ENCODE results near the gene NPR1.
A peak's percentile ranks its signal among the peaks of the same experiment; 100 is the strongest.

Gene NPR1

GRCh38 chr1:153687346-153688125, 9.0 kb downstream of the NPR1 start:
- no peak for DNase-seq (ENCODE audit: low read depth)
- H3K4me3 ChIP-seq (ENCODE audit: control insufficient read depth, low read depth, low read length) = no peak overlapping the region
- no peak for TF ChIP-seq CTCF (conservative IDR thresholded peaks at IDR 0.05; ENCODE audit: control insufficient read depth, insufficient read depth, low read depth, low read length)

DNA sequence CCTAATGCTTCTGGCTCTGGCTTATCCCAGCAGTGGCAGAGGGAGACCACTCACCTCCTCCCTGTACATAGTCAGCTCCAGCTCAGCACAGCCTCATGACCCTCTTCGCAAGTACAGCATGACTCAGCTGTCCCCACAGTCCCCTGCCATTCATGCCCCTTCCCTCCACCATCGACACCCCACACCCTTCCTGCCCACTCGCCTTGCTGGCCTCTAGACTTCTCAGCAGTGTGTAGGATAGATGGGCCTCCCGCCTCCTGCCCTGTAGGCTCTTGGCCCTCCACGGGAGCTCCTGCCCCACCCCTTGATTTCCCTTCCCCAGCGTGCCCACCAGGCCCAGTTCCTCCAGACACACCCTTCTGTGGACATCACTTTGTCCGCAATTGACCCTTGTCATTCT, 9.8 kb downstream of the NPR1 start:
- DNase-seq (ENCODE audit: low read depth) = no peak
- TF ChIP-seq CTCF (conservative IDR thresholded peaks at IDR 0.05; ENCODE audit: control insufficient read depth, insufficient read depth, low read depth, low read length) = no peak
- no peak overlapping the region for H3K4me3 ChIP-seq (ENCODE audit: control insufficient read depth, low read depth, low read length)

DNA sequence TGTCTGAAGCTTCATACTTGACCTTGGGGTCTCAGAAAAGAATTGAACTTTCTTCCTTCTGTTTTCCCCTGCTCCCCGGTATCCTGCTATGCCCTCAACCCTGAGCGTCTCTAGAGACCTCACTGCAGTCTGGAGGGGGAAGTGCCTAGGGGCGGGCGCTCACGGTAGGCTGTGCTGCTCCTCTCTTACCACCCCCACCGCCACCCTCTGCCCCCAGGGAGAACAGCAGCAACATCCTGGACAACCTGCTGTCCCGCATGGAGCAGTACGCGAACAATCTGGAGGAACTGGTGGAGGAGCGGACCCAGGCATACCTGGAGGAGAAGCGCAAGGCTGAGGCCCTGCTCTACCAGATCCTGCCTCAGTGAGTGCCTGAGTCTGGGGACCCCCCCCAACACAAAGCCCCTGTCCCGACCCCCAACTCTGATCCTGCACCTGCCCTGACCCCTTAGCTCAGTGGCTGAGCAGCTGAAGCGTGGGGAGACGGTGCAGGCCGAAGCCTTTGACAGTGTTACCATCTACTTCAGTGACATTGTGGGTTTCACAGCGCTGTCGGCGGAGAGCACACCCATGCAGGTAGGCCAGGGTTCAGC, 10.3 kb downstream of the NPR1 start:
- TF ChIP-seq CTCF (conservative IDR thresholded peaks at IDR 0.05; ENCODE audit: control insufficient read depth, insufficient read depth, low read depth, low read length) = no peak
- DNase-seq (ENCODE audit: low read depth) = no peak
- no peak overlapping the region for H3K4me3 ChIP-seq (ENCODE audit: control insufficient read depth, low read depth, low read length)

- DNase-seq (ENCODE audit: low read depth) = no peak
- H3K4me3 ChIP-seq (ENCODE audit: control insufficient read depth, low read depth, low read length) = no peak overlapping the region
- no peak for TF ChIP-seq CTCF (conservative IDR thresholded peaks at IDR 0.05; ENCODE audit: control insufficient read depth, insufficient read depth, low read depth, low read length)
Measured at GRCh38 chr1:153693466-153693865, 15.0 kb downstream of the NPR1 start.

DNA sequence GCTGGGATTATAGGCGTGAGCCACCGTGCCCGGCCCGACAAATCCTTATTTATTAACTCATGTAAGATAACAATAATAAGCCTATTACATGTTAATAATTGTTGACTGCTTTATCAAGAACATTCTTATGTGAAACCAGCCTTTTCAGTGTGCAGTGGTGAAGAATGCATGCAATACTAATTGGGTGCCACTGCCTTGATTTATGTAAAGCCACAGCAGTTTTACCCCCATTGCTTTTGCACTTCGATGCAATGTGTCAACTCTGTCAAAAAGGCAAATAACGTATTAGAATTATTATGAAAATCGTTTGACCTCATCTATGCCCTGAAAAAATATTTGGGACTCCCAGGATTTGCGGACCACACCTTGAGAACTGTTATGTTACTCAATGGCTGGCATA, 18.3 kb downstream of the NPR1 start:
- no peak for TF ChIP-seq CTCF (conservative IDR thresholded peaks at IDR 0.05; ENCODE audit: control insufficient read depth, insufficient read depth, low read depth, low read length)
- H3K4me3 ChIP-seq (ENCODE audit: control insufficient read depth, low read depth, low read length) = no peak overlapping the region
- no peak for DNase-seq (ENCODE audit: low read depth)

GRCh38 chr1:153697191-153698019, 18.9 kb downstream of the NPR1 start:
- no peak for TF ChIP-seq CTCF (conservative IDR thresholded peaks at IDR 0.05; ENCODE audit: control insufficient read depth, insufficient read depth, low read depth, low read length)
- no peak overlapping the region for H3K4me3 ChIP-seq (ENCODE audit: control insufficient read depth, low read depth, low read length)
- DNase-seq (ENCODE audit: low read depth) = peak; percentile 80

Data from fibroblast of mammary gland (primary cell).